Kidney (tissue), 14 donors: ENCODE results near the gene FAM118A. TPM values are rescaled to one million over a fixed set of nuclear protein-coding genes. Genes with fewer than 3 reads are reported as not detected.
A peak's percentile ranks its signal among the peaks of the same experiment; 100 is the strongest.

Experiments used
- DNase-seq, 5 donors: peaks; one replicate each; pipeline ENCODE4 v3.0.0-alpha.2; 2013 to 2020
- FAIRE-seq: peaks from 2 replicates; lab custom pipeline; 2012; peaks lifted over from hg19 to GRCh38; lab: Jason Lieb, UNC
- H3K27ac ChIP-seq, 2 donors: one replicate each; pipeline ENCODE4 v1.7.0; 2013; ENCODE audit warnings: low read depth in 2 of 2, low read length in 2 of 2, inconsistent platforms in 1 of 2
- H3K27me3 ChIP-seq: one replicate; pipeline ENCODE4 v1.7.1; 2013; ENCODE audit warnings: low read length, inconsistent platforms; ENCODE audit not compliant: control insufficient read depth, insufficient read depth
- H3K36me3 ChIP-seq, 3 donors: one replicate each; pipeline versions ENCODE4 v1.7.0 to v1.7.1; 2013; ENCODE audit warnings: low read length in 3 of 3, control low read depth in 1 of 3, inconsistent platforms in 1 of 3; ENCODE audit not compliant: insufficient read depth in 3 of 3, control insufficient read depth in 2 of 3
- H3K4me1 ChIP-seq, 3 donors: one replicate each; pipeline versions ENCODE4 v1.7.0 to v1.7.1; 2013; ENCODE audit warnings: low read length in 3 of 3, inconsistent platforms in 1 of 3, low read depth in 1 of 3; ENCODE audit not compliant: control insufficient read depth in 2 of 3, insufficient read depth in 2 of 3
- H3K4me3 ChIP-seq, 3 donors: one replicate each; pipeline versions ENCODE4 v1.7.0 to v1.8.1; 2013; ENCODE audit warnings: low read length in 3 of 3, control low read depth in 1 of 3, inconsistent platforms in 1 of 3
- H3K9ac ChIP-seq, 3 donors: one replicate each; pipeline versions ENCODE4 v1.7.0 to v1.7.1; 2013; ENCODE audit warnings: low read length in 3 of 3, control low read depth in 1 of 3, inconsistent platforms in 1 of 3
- H3K9me3 ChIP-seq, 3 donors: one replicate each; pipeline versions ENCODE4 v1.7.0 to v1.7.1; 2013; ENCODE audit warnings: low read length in 3 of 3, control low read depth in 1 of 3, inconsistent platforms in 1 of 3; ENCODE audit not compliant: control insufficient read depth in 2 of 3, insufficient read depth in 1 of 3
- CTCF ChIP-seq: IDR thresholded peaks from 3 replicates; pipeline ENCODE4 v1.5.1; 2012; ENCODE audit warnings: mild to moderate bottlenecking, moderate library complexity, borderline replicate concordance; ENCODE audit not compliant: insufficient read depth; ENCODE audit errors: extremely low read depth
- intact Hi-C: fragments of 100-400 bp; cut with DNase I; formaldehyde crosslinking; loops from one replicate; pipeline ENCODE4 v1.11.1; 2022
- polyA plus RNA-seq: library from polyadenylated mRNA; stranded (reverse); fragments of 350-450 nt; fragmentation: Illumina TruSeq; extraction: RNeasy Lipid Tissue Mini Kit (QIAGEN cat#74804); gene quantifications from one replicate; pipeline ENCODE4 v1.2.3, GENCODE V29; 2014; ENCODE audit warnings: low read depth, low replicate concordance; ENCODE audit not compliant: insufficient read depth
- total RNA-seq: library from RNA; stranded (reverse); fragmentation: NEBNext Ultra II Directional; extraction: Animal tissue kit (Norgen Biotek cat#: 25700); gene quantifications from one replicate; pipeline ENCODE4 v1.2.1, GENCODE V29; 2021
- donor health status: control.
- donor health status: control.
- donor health status: control.
- donor health status: control.
- donor health status: control.
- donor health status: DM: yes; HTN: yes; CAD: no.
- donor health status: Normal renal cell carcinoma (clear cell type).

The FAM118A gene
- total and polyA plus RNA-seq, 2 donors from 2014 or later: 5.7 to 13.0 TPM

DNA sequence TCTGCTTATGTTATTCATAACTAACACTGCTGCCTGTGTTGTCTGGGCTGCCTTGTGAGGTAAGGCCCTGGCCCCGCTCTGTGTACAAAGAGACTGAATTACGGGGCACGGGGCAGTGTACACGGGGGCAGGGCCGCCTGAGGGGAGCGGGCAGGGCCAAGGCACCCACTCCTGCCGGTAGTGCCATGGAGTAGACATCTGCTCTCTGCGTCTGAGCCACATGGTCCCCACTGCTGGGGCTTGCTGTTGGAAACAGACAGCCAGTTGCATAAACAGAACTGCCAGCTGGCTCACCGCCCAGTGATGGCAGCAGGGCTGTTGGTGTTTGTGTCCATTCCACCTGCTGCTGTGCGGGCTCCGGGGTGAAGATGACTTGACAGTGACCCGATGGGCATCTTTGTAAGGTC lies 19.8 kb downstream of the FAM118A start:
- intact Hi-C loops: no loop called here
- peaks cover 0 to 20% (median 10%) of the 10 kb centered on the region in 3 donors for H3K36me3 ChIP-seq
- no peaks in the 10 kb centered on the region for H3K4me1 ChIP-seq
- no peak for DNase-seq
- TF ChIP-seq CTCF: no peak
- peak overlapping the region in 1 of 2 donors; percentile 1 for H3K27ac ChIP-seq
- H3K4me3 ChIP-seq: no peak overlapping the region
- no peaks in the 10 kb centered on the region for H3K9me3 ChIP-seq
- FAIRE-seq: no peak
- H3K27me3 ChIP-seq: no peaks in the 10 kb centered on the region
- H3K9ac ChIP-seq: no peak overlapping the region

DNA sequence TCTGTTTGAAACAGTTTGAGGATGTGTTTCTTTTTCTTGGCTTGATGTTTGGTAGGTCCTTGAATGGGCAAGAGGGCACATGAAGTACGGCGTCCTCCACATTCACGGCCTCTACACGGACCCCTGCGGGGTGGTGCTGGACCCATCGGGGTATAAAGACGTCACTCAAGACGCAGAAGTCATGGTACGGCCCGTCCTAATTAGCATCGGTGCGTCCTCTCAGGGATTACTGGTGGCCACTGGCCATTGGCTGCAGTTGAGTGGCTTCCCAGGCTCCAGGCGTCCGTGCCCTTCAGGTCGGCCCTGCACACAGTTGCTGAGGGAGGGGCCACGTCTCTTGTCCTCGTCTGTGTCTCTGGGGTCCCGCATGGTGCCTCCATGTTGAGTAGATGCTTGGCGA lies 20.8 kb downstream of the FAM118A start:
- intact Hi-C loops: no loop called here
- Histone ChIP-seq H3K4me1 (no peaks in the 10 kb centered on the region), H3K9ac (no peak overlapping the region), H3K9me3 (no peaks in the 10 kb centered on the region), H3K36me3 (peaks cover 0 to 20% (median 10%) of the 10 kb centered on the region in 3 donors), H3K4me3 (no peak overlapping the region), H3K27ac (no peak overlapping the region), H3K27me3 (no peaks in the 10 kb centered on the region)
- FAIRE-seq (no peak), DNase-seq (no peak)
- TF ChIP-seq CTCF: no peak

DNA sequence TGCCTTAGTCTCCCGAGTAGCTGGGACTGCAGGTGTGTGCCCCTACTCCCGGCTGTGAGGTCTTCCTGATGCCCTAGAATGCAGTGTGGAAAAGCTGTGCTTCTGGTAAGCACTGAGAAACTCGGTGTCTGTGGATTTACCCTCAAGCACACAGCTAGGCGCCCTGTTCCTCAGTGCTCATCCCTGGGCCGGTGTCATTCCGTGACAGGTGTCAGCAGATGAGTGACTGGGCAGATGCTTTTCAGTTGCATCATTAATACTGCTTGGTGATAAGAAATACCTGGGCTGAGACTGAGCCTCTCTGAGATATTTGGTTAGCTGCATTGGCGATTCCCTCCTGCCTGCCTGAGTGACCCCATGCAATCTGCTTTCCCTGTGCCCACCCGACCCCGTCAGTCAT lies 21.8 kb downstream of the FAM118A start:
- H3K9ac ChIP-seq: no peak overlapping the region
- H3K36me3 ChIP-seq: peaks cover 0 to 20% (median 12%) of the 10 kb centered on the region in 3 donors
- intact Hi-C loops: no loop called here
- H3K27ac ChIP-seq: no peak overlapping the region
- H3K9me3 ChIP-seq: no peaks in the 10 kb centered on the region
- no peaks in the 10 kb centered on the region for H3K27me3 ChIP-seq
- no peak for FAIRE-seq
- no peak for TF ChIP-seq CTCF
- DNase-seq: no peak
- no peaks in the 10 kb centered on the region for H3K4me1 ChIP-seq
- H3K4me3 ChIP-seq: no peak overlapping the region

- no peaks in the 10 kb centered on the region for H3K27me3 ChIP-seq
- no peak overlapping the region for H3K9ac ChIP-seq
- FAIRE-seq: no peak
- H3K27ac ChIP-seq: no peak overlapping the region
- no peak for DNase-seq
- intact Hi-C loops: no loop called here
- H3K9me3 ChIP-seq: no peaks in the 10 kb centered on the region
- no peak for TF ChIP-seq CTCF
- H3K36me3 ChIP-seq: peaks cover 0 to 20% (median 12%) of the 10 kb centered on the region in 3 donors
- no peaks in the 10 kb centered on the region for H3K4me1 ChIP-seq
- H3K4me3 ChIP-seq: no peak overlapping the region
Measured at GRCh38 chr22:45332001-45332400, 22.3 kb downstream of the FAM118A start.
